GM10266 (cell line): ENCODE data around the gene EPHA5.

Experiments
- DNase-seq: peaks from one replicate; pipeline ENCODE4 v3.0.0; 2012; ENCODE audit errors: extremely low spot score
- CTCF ChIP-seq: IDR thresholded peaks from 2 replicates; pipeline ENCODE4 v1.5.1; 2012; ENCODE audit warnings: mild to moderate bottlenecking, low read depth; ENCODE audit not compliant: control insufficient read depth, insufficient read depth; ENCODE audit errors: missing control alignments

EPHA5 gene

GRCh38 chr4:65668201-65669089 lies 1.8 kb downstream of the EPHA5 start:
- no peak for TF ChIP-seq CTCF
- DNase-seq = peak; percentile 10

GRCh38 chr4:65667506-65668041 lies 2.7 kb downstream of the EPHA5 start:
- TF ChIP-seq CTCF = no peak

GRCh38 chr4:65665771-65666523 lies 4.3 kb downstream of the EPHA5 start:
- TF ChIP-seq CTCF = no peak
- DNase-seq = no peak

More at GRCh38 chr4:65667506-65668041, 2.7 kb downstream of the EPHA5 start:
- no peak for DNase-seq

- TF ChIP-seq CTCF = no peak
Observed at GRCh38 chr4:65661471-65661870, 8.8 kb downstream of the EPHA5 start.

GRCh38 chr4:65658117-65658516 lies 12.2 kb downstream of the EPHA5 start:
- TF ChIP-seq CTCF = no peak

More at GRCh38 chr4:65661471-65661870, 8.8 kb downstream of the EPHA5 start:
- no peak for DNase-seq

GRCh38 chr4:65656008-65656407 lies 14.3 kb downstream of the EPHA5 start:
- no peak for DNase-seq

More at GRCh38 chr4:65658117-65658516, 12.2 kb downstream of the EPHA5 start:
- DNase-seq = no peak

More at GRCh38 chr4:65656008-65656407, 14.3 kb downstream of the EPHA5 start:
- TF ChIP-seq CTCF = no peak
